HG02973 (cell line): ENCODE measurements around the gene PTRH1.

Source experiments
- ATAC-seq: cut with Tn5 transposase; IDR thresholded peaks from one replicate; pipeline ENCODE4 v1.9.1; 2021; ENCODE audit warnings: moderate library complexity; ENCODE audit not compliant: unreplicated experiment

Gene PTRH1

GRCh38 chr9:127698985-127699670 lies 16.3 kb downstream of the PTRH1 start:
- peak; percentile 96 for ATAC-seq

DNA sequence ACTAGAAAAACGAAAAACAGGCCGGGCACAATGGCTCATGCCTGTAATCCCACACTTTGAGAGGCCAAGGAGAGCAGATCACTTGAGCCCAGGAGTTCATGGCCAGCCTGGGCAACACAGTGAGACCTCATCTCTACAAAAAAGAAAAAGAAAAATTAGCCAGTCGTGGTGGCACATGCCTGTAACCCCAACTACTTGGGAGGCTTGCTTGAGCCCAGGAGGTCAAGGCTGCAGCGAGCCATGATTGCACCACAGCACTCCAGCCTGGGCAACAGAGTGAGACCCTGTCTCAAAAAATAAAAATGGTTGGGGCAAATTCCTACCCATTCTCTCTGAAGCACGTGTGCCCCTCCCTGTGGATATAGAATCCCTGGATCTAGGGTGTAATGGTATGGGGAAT lies 17.1 kb downstream of the PTRH1 start:
- no peak for ATAC-seq

DNA sequence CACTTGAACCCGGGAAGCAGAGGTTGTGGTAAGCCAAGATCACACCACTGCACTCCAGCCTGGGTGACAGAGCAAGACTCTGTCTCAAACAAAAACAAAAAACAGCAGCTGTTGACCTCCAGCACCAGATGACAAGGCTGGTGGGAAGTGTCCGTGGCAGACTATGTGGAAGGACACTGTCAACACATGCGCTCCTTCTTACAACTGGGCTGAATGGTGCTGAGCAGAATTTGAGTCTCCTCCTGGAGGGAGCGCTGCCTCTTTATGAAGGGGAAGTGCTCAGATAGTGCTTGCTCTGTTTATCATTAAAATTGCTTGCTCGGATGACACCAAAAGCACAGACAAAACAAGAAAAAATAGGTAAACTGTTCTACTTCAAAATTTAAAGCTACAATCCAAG lies 17.9 kb downstream of the PTRH1 start:
- ATAC-seq = no peak

DNA sequence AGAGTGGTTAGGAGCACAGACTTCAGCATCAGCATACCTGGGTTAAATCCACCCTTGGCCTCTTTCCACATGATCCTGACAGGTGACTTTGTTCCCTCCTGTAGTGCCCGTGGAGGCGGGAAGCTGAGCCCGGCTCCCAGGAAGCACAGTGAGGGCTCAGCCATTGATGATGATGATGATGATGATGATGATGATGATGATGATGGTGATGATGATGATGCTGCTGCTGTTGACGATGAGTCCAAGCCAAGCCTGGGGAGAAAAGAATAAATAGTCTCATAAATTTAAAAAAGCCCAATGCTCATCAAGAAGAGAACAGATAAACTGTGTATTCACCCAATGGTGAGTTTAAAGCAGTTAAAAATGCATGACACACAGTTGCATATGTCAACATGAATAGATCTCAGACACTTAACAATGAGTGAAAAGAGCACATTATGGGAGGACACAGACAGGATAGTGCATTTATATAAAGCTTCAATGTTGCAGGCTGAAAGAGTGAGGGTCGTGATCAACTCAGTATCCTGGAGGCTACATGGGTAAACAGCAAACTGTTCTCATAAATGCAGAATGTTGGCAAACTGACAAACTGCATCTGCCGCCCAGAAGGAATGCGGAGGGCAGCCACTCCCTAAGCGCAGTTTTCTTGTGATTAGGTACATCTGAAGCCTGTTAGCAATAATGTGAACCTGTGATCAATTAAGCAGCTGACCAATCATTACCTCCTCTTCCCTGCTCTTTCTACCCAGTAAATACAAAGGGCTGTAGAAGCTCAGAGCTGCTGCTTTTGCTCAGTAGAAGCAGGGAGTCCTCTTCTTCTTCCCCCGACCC lies 20.4 kb downstream of the PTRH1 start:
- ATAC-seq = no peak

- ATAC-seq = no peak
Observed at GRCh38 chr9:127693697-127694096, 21.8 kb downstream of the PTRH1 start.

- no peak for ATAC-seq
Observed at GRCh38 chr9:127693143-127693542, 22.3 kb downstream of the PTRH1 start.

GRCh38 chr9:127692071-127692470 lies 23.4 kb downstream of the PTRH1 start:
- ATAC-seq = no peak

DNA sequence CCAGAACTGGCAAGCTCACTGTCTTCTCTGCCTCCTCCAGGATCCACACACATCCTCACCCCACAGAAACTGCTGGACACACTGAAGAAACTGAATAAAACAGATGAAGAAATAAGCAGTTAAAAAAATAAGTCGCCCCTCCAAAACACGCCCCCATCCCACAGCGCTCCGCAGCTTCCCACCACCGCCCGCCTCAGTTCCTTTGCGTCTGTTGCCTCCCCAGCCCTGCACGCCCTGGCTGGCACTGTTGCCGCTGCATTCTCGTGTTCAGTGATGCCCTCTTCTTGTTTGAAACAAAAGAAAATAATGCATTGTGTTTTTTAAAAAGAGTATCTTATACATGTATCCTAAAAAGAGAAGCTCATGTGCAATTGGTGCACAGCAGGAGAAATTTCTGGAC lies 24.7 kb downstream of the PTRH1 start:
- ATAC-seq = no peak

DNA sequence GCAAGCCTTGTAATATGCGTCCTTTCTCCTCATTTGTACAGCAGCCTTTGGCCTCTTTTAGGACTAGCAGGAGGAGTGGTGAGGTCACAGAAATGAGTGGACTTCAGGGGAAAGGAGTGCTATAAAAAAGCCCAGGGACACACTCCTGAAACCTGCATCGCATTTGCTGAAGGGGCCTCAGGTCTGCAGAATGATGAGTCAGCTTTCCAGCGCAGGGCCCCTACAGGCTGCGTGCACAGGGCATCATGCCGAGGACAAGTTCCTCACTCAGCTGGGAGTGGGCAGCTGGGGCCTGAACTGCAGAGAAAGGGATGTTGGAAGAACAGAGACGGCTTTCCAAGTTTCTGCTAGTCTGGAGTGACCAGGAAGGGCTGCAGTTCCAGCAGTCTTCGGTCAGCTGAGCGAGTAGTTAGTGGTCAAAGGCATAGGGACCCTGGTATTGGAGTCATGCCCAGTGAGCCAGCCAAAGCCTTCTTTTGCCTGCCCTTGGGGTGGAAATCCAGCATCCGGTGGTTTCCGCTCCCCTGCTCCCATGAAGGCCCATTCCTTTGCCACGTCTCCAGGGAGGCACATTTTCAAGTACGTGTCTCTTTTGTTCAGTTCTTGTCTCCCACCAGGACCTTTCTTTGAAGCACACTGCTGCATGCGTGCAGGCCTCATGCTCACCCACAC lies 26.0 kb downstream of the PTRH1 start:
- ATAC-seq = no peak

GRCh38 chr9:127686461-127687393 lies 28.7 kb downstream of the PTRH1 start:
- no peak for ATAC-seq

- ATAC-seq = no peak
Observed at GRCh38 chr9:127684576-127684975, 30.9 kb downstream of the PTRH1 start.

DNA sequence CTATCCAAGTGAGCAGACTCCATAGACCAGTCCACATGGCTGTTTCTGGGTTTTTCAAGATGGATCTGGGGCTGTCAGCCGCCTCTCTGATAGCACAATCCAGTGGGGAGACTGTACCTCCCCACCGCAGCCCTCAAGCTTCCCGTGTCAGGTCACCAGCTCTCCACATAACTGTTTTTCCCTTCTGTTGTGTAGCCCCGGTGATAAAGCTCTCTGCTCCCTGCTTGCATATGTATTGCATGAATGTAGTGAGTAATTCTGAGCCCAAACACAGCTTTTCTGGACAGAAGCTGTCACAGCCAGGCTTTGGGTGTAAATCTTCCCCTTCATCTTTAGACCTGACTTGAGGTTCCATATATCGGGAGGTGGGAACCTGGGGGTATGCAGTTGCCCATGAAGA lies 31.7 kb downstream of the PTRH1 start:
- ATAC-seq = no peak

GRCh38 chr9:127682351-127683136 lies 32.9 kb downstream of the PTRH1 start:
- no peak for ATAC-seq

GRCh38 chr9:127680846-127681245 lies 34.6 kb downstream of the PTRH1 start:
- no peak for ATAC-seq

DNA sequence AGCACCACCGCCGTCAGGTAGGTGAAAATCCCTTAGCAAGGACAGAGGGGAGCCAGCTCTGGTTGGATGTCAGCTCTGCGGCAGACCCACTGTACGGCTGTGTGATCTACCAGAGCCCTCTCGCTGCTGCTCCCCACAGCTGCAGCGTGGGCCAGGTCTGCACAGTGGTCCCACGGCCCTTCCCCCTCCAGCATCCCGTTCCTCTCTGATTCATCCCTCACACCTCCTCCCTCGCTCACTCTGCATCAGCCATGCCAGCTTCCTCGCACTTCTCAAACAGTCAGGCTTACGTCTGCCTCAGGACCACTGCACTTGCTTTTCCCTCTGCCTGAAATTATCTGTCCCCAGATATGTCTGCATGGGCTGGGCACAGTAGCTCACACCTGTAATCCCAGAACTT lies 35.2 kb downstream of the PTRH1 start:
- no peak for ATAC-seq

DNA sequence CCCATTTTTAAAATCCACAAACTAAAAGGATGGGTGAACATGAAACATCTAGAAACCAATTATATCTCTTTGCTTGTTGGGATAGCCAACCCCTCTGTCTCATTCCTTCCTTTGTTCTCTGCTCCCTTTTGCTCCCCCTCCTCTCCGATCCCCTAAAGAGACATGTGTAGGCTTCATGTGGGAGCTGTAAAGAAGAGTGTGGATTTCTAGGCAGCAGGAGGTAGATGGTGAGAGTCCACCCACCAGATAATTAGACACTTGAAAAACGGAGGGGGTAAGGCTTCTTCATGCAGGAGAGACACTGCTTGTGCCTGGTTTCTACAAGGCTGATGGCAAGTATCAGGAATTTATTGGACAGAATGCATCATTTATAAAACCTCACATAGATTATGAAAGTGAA lies 36.0 kb downstream of the PTRH1 start:
- no peak for ATAC-seq

- no peak for ATAC-seq
Observed at GRCh38 chr9:127676638-127677037, 38.8 kb downstream of the PTRH1 start.

DNA sequence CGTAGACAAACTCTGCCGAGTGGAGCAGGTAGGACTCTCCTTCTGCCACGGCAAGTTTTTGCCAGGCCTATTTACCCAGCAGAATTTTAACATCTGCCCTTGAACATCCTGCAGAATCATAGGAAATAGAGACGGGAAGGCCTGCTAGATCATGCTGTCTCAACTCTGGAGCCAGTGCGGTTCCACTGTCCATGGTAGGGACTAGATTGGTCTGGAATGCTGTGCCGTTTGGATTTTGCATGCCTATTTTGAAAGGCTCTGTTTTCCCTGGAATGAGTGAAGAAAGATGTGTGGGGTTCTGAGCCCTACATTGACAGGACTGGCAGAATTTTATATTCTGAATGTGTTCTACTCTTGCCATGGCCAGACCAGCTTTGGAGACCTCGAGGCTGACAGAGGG lies 42.2 kb downstream of the PTRH1 start:
- no peak for ATAC-seq

- ATAC-seq = no peak
Observed at GRCh38 chr9:127667906-127668305, 47.6 kb downstream of the PTRH1 start.
